PC-3 (cell line): ENCODE measurements around the gene TMEM131. TPM values are rescaled to one million over a fixed set of nuclear protein-coding genes. Genes with fewer than 3 reads are reported as not detected.
"Not testable (repeated sequence)": the region's sequence is repeated elsewhere in the genome, so short reads cannot be mapped to it uniquely, and the experiment has no call there.

Source experiments
- ATAC-seq: fragments of 200-7000 bp; cut with Tn5 transposase; 2 replicates; pipeline ENCODE4 v1.9.1; 2020; ENCODE audit warnings: mild to moderate bottlenecking, moderate library complexity
- BruUV-seq: library from RNA; stranded (reverse); fragments of 400-500 nt; replicated peaks from 2 replicates; lab custom pipeline; 2021; lab: Mats Ljungman, UMichigan
- CTCF ChIA-PET: fragments of 300-600 bp; sonication (Branson Sonifier 250); formaldehyde crosslinking; loops from one replicate; lab custom pipeline; 2022; ENCODE audit warnings: antibody characterized with exemption; lab: Charles Lee
- POLR2A ChIA-PET: fragments of 300-600 bp; sonication (Branson Sonifier 250); formaldehyde crosslinking; loops from one replicate; lab custom pipeline; 2022; ENCODE audit warnings: antibody characterized with exemption; ENCODE audit not compliant: unreplicated experiment; lab: Charles Lee
- DNase-seq: peaks from one replicate; pipeline ENCODE4 v3.0.0-alpha.2; 2015
- H2AFZ ChIP-seq: fragments of 300-600 bp; sonication (generic); 2 replicates; pipeline ENCODE4 v1.6.0; 2016; ENCODE audit warnings: antibody characterized with exemption, low read length
- H3F3A ChIP-seq: fragments of 300-600 bp; sonication (generic); one replicate; pipeline ENCODE4 v1.6.0; 2017; ENCODE audit warnings: antibody characterized with exemption, low read length, control low read depth, mild to moderate bottlenecking; ENCODE audit not compliant: unreplicated experiment
- H3K27ac ChIP-seq: fragments of 300-600 bp; sonication (generic); 2 replicates; pipeline ENCODE4 v1.5.1; 2016; ENCODE audit warnings: mild to moderate bottlenecking, low read length
- H3K27me3 ChIP-seq: fragments of 300-600 bp; sonication (generic); 2 replicates; pipeline ENCODE4 v1.6.1; 2016; ENCODE audit warnings: low read length, mixed read lengths
- H3K36me3 ChIP-seq: fragments of 300-600 bp; sonication (generic); 2 replicates; pipeline ENCODE4 v1.6.1; 2016; ENCODE audit warnings: low read depth, mixed run types, low read length, mixed read lengths
- H3K4me1 ChIP-seq: fragments of 300-600 bp; sonication (generic); 2 replicates; pipeline ENCODE4 v1.5.1; 2016; ENCODE audit warnings: low read length; ENCODE audit not compliant: insufficient read depth
- H3K4me2 ChIP-seq: fragments of 300-600 bp; sonication (generic); 2 replicates; pipeline ENCODE4 v1.6.0; 2016; ENCODE audit warnings: low read length
- H3K4me3 ChIP-seq: fragments of 300-600 bp; sonication (generic); 2 replicates; pipeline ENCODE4 v1.5.1; 2016; ENCODE audit warnings: mild to moderate bottlenecking, low read length, mixed read lengths
- H3K79me2 ChIP-seq: fragments of 300-600 bp; sonication (generic); 2 replicates; pipeline ENCODE4 v1.6.1; 2017; ENCODE audit warnings: low read length, mixed read lengths
- H3K9ac ChIP-seq: fragments of 300-600 bp; sonication (generic); 2 replicates; pipeline ENCODE4 v1.6.0; 2016; ENCODE audit warnings: mild to moderate bottlenecking, low read length
- H3K9me2 ChIP-seq: fragments of 300-600 bp; sonication (generic); replicated peaks from 2 replicates; pipeline ENCODE4 v1.6.1; 2016; ENCODE audit warnings: mixed run types, low read length, mixed read lengths
- H3K9me3 ChIP-seq: fragments of 300-600 bp; sonication (generic); 2 replicates; pipeline ENCODE4 v1.6.1; 2016; ENCODE audit warnings: low read length, mixed read lengths
- H4K20me1 ChIP-seq: fragments of 300-600 bp; sonication (generic); 2 replicates; pipeline ENCODE4 v1.6.1; 2016; ENCODE audit warnings: low read length, mixed read lengths
- EZH2 ChIP-seq: fragments of 300-600 bp; sonication (generic); IDR thresholded peaks from one replicate; pipeline ENCODE4 v1.6.1; 2017; ENCODE audit warnings: antibody characterized with exemption, mild to moderate bottlenecking, low read length; ENCODE audit not compliant: unreplicated experiment
- EZH2phosphoT487 ChIP-seq: fragments of 300-600 bp; sonication (generic); IDR thresholded peaks from 2 replicates; pipeline ENCODE4 v1.6.1; 2018; ENCODE audit warnings: mild to moderate bottlenecking, antibody characterized with exemption, low read length, borderline replicate concordance
- intact Hi-C: fragments of 100-400 bp; cut with micrococcal nuclease; formaldehyde crosslinking; loops from 2 replicates; pipeline ENCODE4 v1.9.0; 2023
- total RNA-seq: library from RNA; depleted of rRNA; stranded (reverse); fragments of >200 nt; gene quantifications from 2 replicates; pipeline ENCODE4 v1.2.3, GENCODE V29; 2014
- TF ChIP-seq, protein P1 (sequence below): fragments of 300-600 bp; sonication (generic); conservative IDR thresholded peaks from 2 replicates; pipeline ENCODE4 v1.5.1; 2017; ENCODE audit warnings: antibody characterized with exemption, low read depth, mild to moderate bottlenecking, low read length

Gene TMEM131
- total RNA-seq, 1 experiment from 2014 or later = 21.1 TPM

DNA sequence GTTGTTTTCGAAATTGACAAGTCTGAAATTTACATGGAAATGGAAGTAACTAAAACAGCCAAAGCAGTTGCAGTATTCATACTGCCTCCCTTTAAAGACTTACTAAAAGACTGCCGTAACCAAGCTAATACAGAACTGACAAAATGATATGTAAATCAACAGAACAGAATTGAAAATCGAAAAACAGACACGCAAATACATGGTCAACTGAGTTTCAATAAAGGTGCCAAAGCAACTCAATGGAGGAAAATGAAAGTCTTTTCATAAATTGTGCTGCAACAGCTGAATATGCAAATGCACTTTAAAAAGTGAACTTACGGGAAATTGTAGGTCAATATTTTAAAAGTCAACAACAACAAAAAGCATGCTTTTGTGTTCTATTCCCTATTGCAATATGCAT is 34.2 kb downstream of the TMEM131 start:
- no peaks in the 10 kb centered on the region for H3K4me1 ChIP-seq
- BruUV-seq = no TSS peak
- H2AFZ ChIP-seq = no peak overlapping the region
- H3K27me3 ChIP-seq = no peaks in the 10 kb centered on the region
- TF ChIP-seq, protein P1, sequence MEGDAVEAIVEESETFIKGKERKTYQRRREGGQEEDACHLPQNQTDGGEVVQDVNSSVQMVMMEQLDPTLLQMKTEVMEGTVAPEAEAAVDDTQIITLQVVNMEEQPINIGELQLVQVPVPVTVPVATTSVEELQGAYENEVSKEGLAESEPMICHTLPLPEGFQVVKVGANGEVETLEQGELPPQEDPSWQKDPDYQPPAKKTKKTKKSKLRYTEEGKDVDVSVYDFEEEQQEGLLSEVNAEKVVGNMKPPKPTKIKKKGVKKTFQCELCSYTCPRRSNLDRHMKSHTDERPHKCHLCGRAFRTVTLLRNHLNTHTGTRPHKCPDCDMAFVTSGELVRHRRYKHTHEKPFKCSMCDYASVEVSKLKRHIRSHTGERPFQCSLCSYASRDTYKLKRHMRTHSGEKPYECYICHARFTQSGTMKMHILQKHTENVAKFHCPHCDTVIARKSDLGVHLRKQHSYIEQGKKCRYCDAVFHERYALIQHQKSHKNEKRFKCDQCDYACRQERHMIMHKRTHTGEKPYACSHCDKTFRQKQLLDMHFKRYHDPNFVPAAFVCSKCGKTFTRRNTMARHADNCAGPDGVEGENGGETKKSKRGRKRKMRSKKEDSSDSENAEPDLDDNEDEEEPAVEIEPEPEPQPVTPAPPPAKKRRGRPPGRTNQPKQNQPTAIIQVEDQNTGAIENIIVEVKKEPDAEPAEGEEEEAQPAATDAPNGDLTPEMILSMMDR = no peak
- no peak for TF ChIP-seq EZH2
- TF ChIP-seq EZH2phosphoT487 = no peak
- intact Hi-C loops = no loop called here
- ATAC-seq (no peak), DNase-seq (no peak)
- H3K9me2 ChIP-seq = no peaks in the 10 kb centered on the region
- H3K9me3 ChIP-seq = no peaks in the 10 kb centered on the region
- CTCF ChIA-PET = no interaction called here
- POLR2A ChIA-PET = no interaction called here
- H3F3A ChIP-seq = no peaks in the 10 kb centered on the region
- peaks cover 2% of the 10 kb centered on the region for H4K20me1 ChIP-seq
- H3K4me2 ChIP-seq = no peak overlapping the region
- no peaks in the 10 kb centered on the region for H3K36me3 ChIP-seq
- no peak overlapping the region for H3K4me3 ChIP-seq
- no peak overlapping the region for H3K27ac ChIP-seq
- H3K9ac ChIP-seq = no peak overlapping the region
- peaks cover 100% of the 10 kb centered on the region for H3K79me2 ChIP-seq

DNA sequence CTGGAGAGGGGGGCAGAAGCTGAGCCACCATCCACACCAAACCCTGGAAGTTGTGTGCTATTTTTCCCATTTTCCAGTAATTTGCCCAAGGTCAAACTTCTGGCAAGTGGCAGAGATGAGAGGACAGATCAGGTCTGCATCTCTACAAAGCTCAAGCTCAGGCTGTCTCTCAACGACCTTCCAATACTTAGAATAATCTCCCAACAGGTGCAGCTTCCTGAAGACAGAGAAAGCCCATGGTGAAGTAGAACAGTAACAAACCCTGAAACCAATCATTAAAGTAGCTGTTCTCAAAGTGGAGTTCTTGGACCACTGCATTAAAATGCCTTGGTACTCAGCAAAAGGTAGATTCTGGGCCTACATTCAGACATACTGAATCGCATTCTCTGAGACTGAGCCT is 37.6 kb downstream of the TMEM131 start:
- H3K36me3 ChIP-seq = no peaks in the 10 kb centered on the region
- DNase-seq (no peak), ATAC-seq (no peak)
- ChIA-PET CTCF (no interaction called here), POLR2A (no interaction called here)
- H3K9ac ChIP-seq = no peak overlapping the region
- H3K27ac ChIP-seq = no peak overlapping the region
- no peaks in the 10 kb centered on the region; the same call in 1 of the 2 replicates for H4K20me1 ChIP-seq
- no peaks in the 10 kb centered on the region for H3K9me3 ChIP-seq
- H3K9me2 ChIP-seq = no peaks in the 10 kb centered on the region
- intact Hi-C loops = no loop called here
- H3K79me2 ChIP-seq = peaks cover 98% of the 10 kb centered on the region
- no peaks in the 10 kb centered on the region for H3K27me3 ChIP-seq
- no peaks in the 10 kb centered on the region for H3K4me1 ChIP-seq
- no peak overlapping the region for H3K4me3 ChIP-seq
- TF ChIP-seq, protein P1 = no peak
- TF ChIP-seq EZH2phosphoT487 = no peak
- no peak for TF ChIP-seq EZH2
- no TSS peak for BruUV-seq
- no peaks in the 10 kb centered on the region for H3F3A ChIP-seq
- H3K4me2 ChIP-seq = no peak overlapping the region
- H2AFZ ChIP-seq = no peak overlapping the region

DNA sequence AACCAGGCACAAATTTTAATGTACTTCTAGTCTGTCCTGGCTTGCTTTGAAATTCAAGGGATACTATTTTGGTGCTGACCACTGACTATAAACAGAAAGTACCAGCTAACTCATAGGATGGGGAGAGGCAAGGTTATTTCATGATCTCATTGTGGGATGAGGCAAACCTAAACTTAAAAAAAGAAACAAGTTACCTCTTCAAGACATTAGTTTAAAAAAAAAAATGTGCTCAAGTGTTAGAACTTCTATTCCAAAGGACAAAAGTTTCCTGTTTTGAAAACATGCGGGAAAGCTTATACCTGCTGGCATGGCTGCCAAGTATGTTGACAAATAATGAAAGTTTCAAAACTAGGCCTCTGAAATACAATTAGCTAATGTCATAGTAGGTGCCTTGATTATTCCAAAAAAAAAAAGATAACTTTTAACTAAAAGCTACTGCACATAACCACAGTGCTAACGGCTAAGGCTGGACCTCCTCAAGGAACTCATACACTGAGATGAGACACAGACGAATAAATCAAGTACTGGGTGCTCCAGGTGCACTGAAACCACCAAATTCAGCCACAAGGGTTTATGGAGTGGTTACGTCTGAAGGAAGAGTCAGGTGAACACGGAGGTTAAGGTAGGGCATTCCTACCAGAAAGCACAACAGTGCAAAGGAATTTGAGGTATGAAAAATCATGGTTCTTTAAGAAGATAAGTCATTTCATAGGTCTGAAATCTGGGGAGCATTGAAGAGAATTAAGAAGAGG is 38.1 kb downstream of the TMEM131 start:
- Histone ChIP-seq H3F3A (no peaks in the 10 kb centered on the region), H3K36me3 (no peaks in the 10 kb centered on the region), H3K9me3 (no peaks in the 10 kb centered on the region), H3K4me3 (no peak overlapping the region), H3K79me2 (peaks cover 98% of the 10 kb centered on the region), H4K20me1 (no peaks in the 10 kb centered on the region; the same call in 1 of the 2 replicates), H3K27me3 (no peaks in the 10 kb centered on the region), H3K27ac (no peak overlapping the region), H2AFZ (no peak overlapping the region), H3K9me2 (no peaks in the 10 kb centered on the region), H3K9ac (no peak overlapping the region), H3K4me1 (no peaks in the 10 kb centered on the region), H3K4me2 (no peak overlapping the region)
- ATAC-seq = no peak
- CTCF ChIA-PET = no interaction called here
- TF ChIP-seq, protein P1 = no peak
- no peak for TF ChIP-seq EZH2
- no peak for TF ChIP-seq EZH2phosphoT487
- BruUV-seq = no TSS peak
- DNase-seq = no peak
- intact Hi-C loops = no loop called here
- POLR2A ChIA-PET = no interaction called here

DNA sequence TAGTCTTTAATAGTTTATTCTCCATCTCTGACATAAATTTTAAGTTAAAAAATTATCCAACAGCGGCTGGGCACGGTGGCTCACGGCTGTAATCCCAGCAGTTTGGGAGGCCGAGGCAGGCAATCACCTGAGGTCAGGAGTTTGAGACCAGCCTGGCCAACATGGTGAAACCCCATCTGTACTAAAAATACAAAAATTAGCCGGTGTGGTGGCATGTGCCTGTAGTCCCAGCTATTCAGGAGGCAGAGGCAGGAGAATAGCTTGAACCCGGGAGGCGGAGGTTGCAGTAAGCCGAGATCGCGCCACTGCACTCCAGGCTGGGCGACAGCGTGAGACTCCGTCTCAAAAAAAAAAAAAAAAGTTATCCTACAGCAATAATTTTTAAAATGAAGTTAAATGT is 39.0 kb downstream of the TMEM131 start:
- H3K79me2 ChIP-seq = peaks cover 98% of the 10 kb centered on the region
- H3K4me3 ChIP-seq, H3K27me3 ChIP-seq, H3K36me3 ChIP-seq, H3K27ac ChIP-seq, H3K4me2 ChIP-seq, DNase-seq, CTCF ChIA-PET, POLR2A ChIA-PET, ATAC-seq, H3K9me3 ChIP-seq, H3K9me2 ChIP-seq, H3K4me1 ChIP-seq, BruUV-seq, intact Hi-C loops, H3K9ac ChIP-seq, H3F3A ChIP-seq, H2AFZ ChIP-seq, H4K20me1 ChIP-seq: not testable (repeated sequence)
